ENCODE data around the gene CYLC1.

The CYLC1 gene

GRCh38 chrX:83860846-83861245 lies at the start of gene CYLC1:
CYLC1 (plus strand) TSS chrX:83861146; CDS start chrX:83861183, 37 bp downstream.
- DNase-seq = no peak

GRCh38 chrX:83819304-83819703 lies 41.6 kb upstream of the CYLC1 start:
- no peak for DNase-seq

- no peak for DNase-seq
Observed at GRCh38 chrX:83829874-83830273, 31.1 kb upstream of the CYLC1 start.

GRCh38 chrX:83845397-83845796 lies 15.5 kb upstream of the CYLC1 start:
- no peak for DNase-seq

- DNase-seq = no peak
Observed at GRCh38 chrX:83847339-83847738, 13.6 kb upstream of the CYLC1 start.

- DNase-seq = no peak
Observed at GRCh38 chrX:83888585-83888984, 27.6 kb downstream of the CYLC1 start.

- no peak for DNase-seq
Observed at GRCh38 chrX:83892433-83892832, 31.5 kb downstream of the CYLC1 start.

GRCh38 chrX:83906921-83907320 lies 46.0 kb downstream of the CYLC1 start:
- no peak for DNase-seq

GRCh38 chrX:83916525-83916924 lies 55.6 kb downstream of the CYLC1 start:
- no peak for DNase-seq

- DNase-seq = no peak
Observed at GRCh38 chrX:83934220-83934619, 73.3 kb downstream of the CYLC1 start.
